Glutamatergic neuron (in vitro differentiated cells): Measurements from ENCODE around the gene LCOR. TPM values are rescaled to one million over a fixed set of nuclear protein-coding genes. Genes with fewer than 3 reads are reported as not detected.
"Not testable (repeated sequence)": the region's sequence is repeated elsewhere in the genome, so short reads cannot be mapped to it uniquely, and the experiment has no call there.

Source experiments
- DNase-seq: peaks from one replicate; pipeline ENCODE4 v3.0.0; 2022
- H3K27ac Mint-ChIP-seq: one replicate; pipeline ENCODE4 v1.8.0; 2020; ENCODE audit warnings: mild to moderate bottlenecking, mixed read lengths, inconsistent platforms; ENCODE audit not compliant: unreplicated experiment
- H3K27me3 Mint-ChIP-seq: one replicate; pipeline ENCODE4 v1.8.0; 2020; ENCODE audit warnings: mild to moderate bottlenecking, moderate library complexity, mixed read lengths, inconsistent platforms; ENCODE audit not compliant: unreplicated experiment
- H3K36me3 Mint-ChIP-seq: one replicate; pipeline ENCODE4 v1.8.0; 2020; ENCODE audit warnings: mild to moderate bottlenecking, mixed read lengths, inconsistent platforms; ENCODE audit not compliant: unreplicated experiment
- H3K4me1 Mint-ChIP-seq: one replicate; pipeline ENCODE4 v1.8.0; 2020; ENCODE audit warnings: mild to moderate bottlenecking, low read depth, mixed read lengths, inconsistent platforms; ENCODE audit not compliant: unreplicated experiment
- H3K4me3 Mint-ChIP-seq: one replicate; pipeline ENCODE4 v1.8.0; 2020; ENCODE audit warnings: mild to moderate bottlenecking, mixed read lengths, inconsistent platforms; ENCODE audit not compliant: unreplicated experiment
- H3K9me3 Mint-ChIP-seq: one replicate; pipeline ENCODE4 v1.8.0; 2020; ENCODE audit warnings: mild to moderate bottlenecking, moderate library complexity, mixed read lengths, inconsistent platforms; ENCODE audit not compliant: unreplicated experiment
- total RNA-seq: library from RNA; stranded (reverse); fragmentation: NEBNext Ultra II Directional; extraction: Animal tissue kit (Norgen Biotek cat#: 25700); gene quantifications from one replicate; pipeline ENCODE4 v1.2.1, GENCODE V29; 2021; ENCODE audit not compliant: unreplicated experiment
- TF ChIP-seq, protein P1 (sequence below): fragments of 200-600 bp; sonication (generic); IDR thresholded peaks from one replicate; pipeline ENCODE4 v1.5.0; 2021; ENCODE audit not compliant: partially characterized antibody, unreplicated experiment

LCOR gene
- total RNA-seq, 1 donor from 2014 or later, result 132 TPM

DNA sequence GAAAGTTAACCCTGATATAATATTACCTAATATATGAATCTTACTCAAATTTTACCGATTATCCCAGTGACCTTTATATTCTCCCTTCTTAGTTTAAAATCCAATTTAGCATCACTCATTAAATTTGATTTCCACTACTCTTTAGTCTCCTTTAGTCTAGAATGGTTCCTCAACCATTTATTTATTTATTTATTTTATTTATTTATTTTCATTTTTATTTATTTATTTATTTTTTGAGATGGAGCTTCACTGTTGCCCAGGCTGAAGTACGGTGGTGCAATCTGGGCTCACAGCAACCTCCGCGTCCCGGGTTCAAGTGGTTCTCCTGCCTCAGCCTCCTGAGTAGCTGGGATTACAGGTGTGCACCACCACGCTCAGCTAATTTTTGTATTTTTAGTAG, 92.8 kb downstream of the LCOR start:
- Mint-ChIP-seq H3K4me3 (no peak overlapping the region), H3K27ac (no peak overlapping the region), H3K36me3 (peaks cover 13% of the 10 kb centered on the region), H3K27me3 (no peaks in the 10 kb centered on the region), H3K4me1 (peaks cover 2% of the 10 kb centered on the region), H3K9me3 (peaks cover 3% of the 10 kb centered on the region)
- TF ChIP-seq, protein P1, sequence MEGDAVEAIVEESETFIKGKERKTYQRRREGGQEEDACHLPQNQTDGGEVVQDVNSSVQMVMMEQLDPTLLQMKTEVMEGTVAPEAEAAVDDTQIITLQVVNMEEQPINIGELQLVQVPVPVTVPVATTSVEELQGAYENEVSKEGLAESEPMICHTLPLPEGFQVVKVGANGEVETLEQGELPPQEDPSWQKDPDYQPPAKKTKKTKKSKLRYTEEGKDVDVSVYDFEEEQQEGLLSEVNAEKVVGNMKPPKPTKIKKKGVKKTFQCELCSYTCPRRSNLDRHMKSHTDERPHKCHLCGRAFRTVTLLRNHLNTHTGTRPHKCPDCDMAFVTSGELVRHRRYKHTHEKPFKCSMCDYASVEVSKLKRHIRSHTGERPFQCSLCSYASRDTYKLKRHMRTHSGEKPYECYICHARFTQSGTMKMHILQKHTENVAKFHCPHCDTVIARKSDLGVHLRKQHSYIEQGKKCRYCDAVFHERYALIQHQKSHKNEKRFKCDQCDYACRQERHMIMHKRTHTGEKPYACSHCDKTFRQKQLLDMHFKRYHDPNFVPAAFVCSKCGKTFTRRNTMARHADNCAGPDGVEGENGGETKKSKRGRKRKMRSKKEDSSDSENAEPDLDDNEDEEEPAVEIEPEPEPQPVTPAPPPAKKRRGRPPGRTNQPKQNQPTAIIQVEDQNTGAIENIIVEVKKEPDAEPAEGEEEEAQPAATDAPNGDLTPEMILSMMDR, result no peak
- DNase-seq, result no peak

DNA sequence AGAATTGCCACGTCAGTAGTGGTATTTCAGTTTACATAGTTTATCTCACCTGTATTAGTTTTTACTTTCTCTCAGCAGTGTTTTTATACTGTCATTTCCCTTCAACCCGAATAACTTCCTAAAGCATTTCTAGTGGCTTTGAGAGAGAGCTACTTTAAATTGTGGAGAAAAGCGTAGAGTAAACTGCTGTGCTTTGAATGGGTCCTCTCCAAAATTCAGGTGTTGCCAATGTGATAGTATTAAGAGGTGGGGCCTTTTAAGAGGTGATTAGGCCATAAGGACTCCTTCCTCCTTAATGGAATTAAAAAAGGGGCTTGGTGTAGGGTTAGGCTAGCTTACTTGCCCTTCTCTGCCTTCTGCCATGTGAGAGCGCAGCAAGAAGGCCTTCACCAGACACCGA, 98.4 kb downstream of the LCOR start:
- H3K9me3 Mint-ChIP-seq, result no peaks in the 10 kb centered on the region
- no peak for DNase-seq
- no peaks in the 10 kb centered on the region for H3K27me3 Mint-ChIP-seq
- H3K4me3 Mint-ChIP-seq, result no peak overlapping the region
- no peak overlapping the region for H3K27ac Mint-ChIP-seq
- H3K36me3 Mint-ChIP-seq, result peaks cover 13% of the 10 kb centered on the region
- TF ChIP-seq, protein P1, result no peak
- peaks cover 1% of the 10 kb centered on the region for H3K4me1 Mint-ChIP-seq

DNA sequence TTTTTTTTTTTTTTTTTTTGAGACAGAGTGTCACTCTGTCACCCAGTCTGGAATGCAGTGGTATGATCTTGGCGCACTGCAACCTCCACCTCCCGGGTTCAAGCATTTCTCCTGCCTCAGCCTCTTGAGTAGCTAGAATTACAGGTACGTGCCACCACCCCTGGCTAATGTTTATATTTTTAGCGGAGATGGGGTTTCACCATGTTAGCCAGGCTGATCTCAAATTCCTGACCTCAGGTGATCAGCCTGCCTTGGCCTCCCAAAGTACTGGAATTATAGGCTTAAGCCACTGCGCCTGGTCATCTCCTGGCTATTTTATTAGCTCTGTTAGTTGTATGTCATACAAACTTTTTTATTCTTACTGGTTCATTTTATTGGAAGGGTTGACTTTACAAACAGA, 103.0 kb downstream of the LCOR start:
- Mint-ChIP-seq H3K36me3 (no peaks in the 10 kb centered on the region), H3K9me3 (peaks cover 8% of the 10 kb centered on the region), H3K4me1 (peaks cover 5% of the 10 kb centered on the region), H3K4me3 (no peak overlapping the region), H3K27ac (no peak overlapping the region), H3K27me3 (no peaks in the 10 kb centered on the region)
- DNase-seq, result no peak
- TF ChIP-seq, protein P1, result no peak

DNA sequence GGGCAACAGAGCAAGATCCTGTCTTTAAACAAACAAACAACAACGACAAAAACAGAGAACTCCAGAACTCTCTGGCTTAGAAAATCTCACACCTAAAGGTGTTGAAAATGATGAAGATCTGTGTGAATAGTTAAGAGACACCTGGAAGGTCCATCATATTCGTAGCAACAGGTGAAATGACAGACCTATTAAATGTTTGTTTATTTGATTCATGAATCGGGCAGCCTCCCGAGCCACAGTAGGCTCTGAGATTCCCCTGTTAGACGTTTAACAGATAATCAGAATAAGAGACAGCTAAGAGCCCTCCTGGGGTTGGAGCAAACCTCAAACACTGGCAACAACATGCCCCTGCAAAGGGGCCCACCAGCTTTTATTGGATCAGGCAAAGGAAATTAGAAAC, 103.7 kb downstream of the LCOR start:
- H3K9me3 Mint-ChIP-seq, result peaks cover 8% of the 10 kb centered on the region
- H3K4me3 Mint-ChIP-seq, result no peak overlapping the region
- H3K36me3 Mint-ChIP-seq, result no peaks in the 10 kb centered on the region
- TF ChIP-seq, protein P1, result no peak
- H3K27me3 Mint-ChIP-seq, result no peaks in the 10 kb centered on the region
- peaks cover 5% of the 10 kb centered on the region for H3K4me1 Mint-ChIP-seq
- DNase-seq, result no peak
- H3K27ac Mint-ChIP-seq, result no peak overlapping the region

DNA sequence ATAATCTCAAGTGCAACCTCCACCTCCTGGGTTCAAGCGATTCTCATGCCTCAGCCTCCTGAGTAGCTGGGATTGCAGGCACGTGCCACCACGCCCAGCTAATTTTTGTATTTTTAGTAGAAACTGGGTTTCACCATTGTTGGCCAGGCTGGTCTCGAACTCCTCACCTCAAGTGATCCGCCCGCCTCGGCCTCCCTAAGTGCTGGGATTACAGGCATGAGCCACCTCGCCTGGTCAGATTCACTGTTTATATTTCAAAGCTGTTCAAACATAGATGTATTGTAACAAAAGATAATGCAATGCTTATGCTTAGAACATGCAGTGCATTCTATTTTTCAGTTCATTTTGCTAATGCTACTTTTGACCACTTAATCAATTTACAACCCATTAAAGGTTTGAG, 111.1 kb downstream of the LCOR start:
- not testable (repeated sequence) for H3K9me3 Mint-ChIP-seq, H3K4me3 Mint-ChIP-seq, H3K4me1 Mint-ChIP-seq

DNA sequence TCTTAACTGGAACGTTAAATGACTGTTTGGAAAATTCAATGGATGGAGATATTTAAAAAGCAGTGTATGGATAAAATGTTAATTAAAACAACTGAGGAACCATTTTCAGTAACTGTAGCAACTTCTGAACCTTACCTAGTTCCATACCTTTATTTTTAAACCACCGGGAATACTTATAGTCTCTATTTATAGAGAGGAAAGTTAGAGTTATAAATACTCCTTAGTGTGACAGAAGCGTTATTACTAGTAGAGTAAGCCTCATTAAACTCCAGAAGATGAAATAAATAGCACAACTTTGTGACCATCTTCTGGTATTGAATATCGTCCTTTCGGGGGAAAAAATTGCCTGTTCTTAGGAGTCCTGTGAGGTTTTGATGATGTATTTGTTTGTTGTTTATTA, 114.9 kb downstream of the LCOR start:
- Mint-ChIP-seq H3K9me3 (peaks cover 2% of the 10 kb centered on the region), H3K4me3 (no peak overlapping the region), H3K4me1 (peaks cover 3% of the 10 kb centered on the region), H3K27ac (no peak overlapping the region), H3K36me3 (no peaks in the 10 kb centered on the region), H3K27me3 (no peaks in the 10 kb centered on the region)
- TF ChIP-seq, protein P1, result no peak
- no peak for DNase-seq

More for the DNA sequence above, 111.1 kb downstream of the LCOR start:
- not testable (repeated sequence) for H3K27me3 Mint-ChIP-seq, H3K27ac Mint-ChIP-seq, H3K36me3 Mint-ChIP-seq, DNase-seq
